ENCODE data around the gene LAMA1. TPM values are rescaled to one million over a fixed set of nuclear protein-coding genes. Genes with fewer than 3 reads are reported as not detected.

LAMA1 gene
- total RNA-seq, 1 experiment from 2014 or later, result not detected

- no peaks in the 10 kb centered on the region for H4K20me1 ChIP-seq (ENCODE audit: insufficient read depth)
- H3K4me3 ChIP-seq, result no peak overlapping the region
- TF ChIP-seq CTCF (conservative IDR thresholded peaks at IDR 0.05), result no peak
- no peak for TF ChIP-seq EZH2 (IDR thresholded peaks at IDR 0.05; ENCODE audit: low read depth)
- no peaks in the 10 kb centered on the region for H3K4me1 ChIP-seq (replicated peaks; ENCODE audit: insufficient read depth)
- ChIA-PET POLR2A (ENCODE audit: unreplicated experiment) (no interaction called here), CTCF (no interaction called here)
- H3K4me2 ChIP-seq, result no peak overlapping the region
- H3K9me2 ChIP-seq (ENCODE audit: insufficient read depth), result no peaks in the 10 kb centered on the region
- peaks cover 76% of the 10 kb centered on the region for H3K27me3 ChIP-seq (ENCODE audit: insufficient read depth, low read depth)
- no peaks in the 10 kb centered on the region for H3K9me3 ChIP-seq (ENCODE audit: insufficient read depth, low read depth)
- intact Hi-C loops (cut with micrococcal nuclease; ENCODE audit: unreplicated experiment), result no loop called here
- H2AFZ ChIP-seq, result no peak overlapping the region
- H3K27ac ChIP-seq, result no peak overlapping the region
- H3F3A ChIP-seq (ENCODE audit: insufficient read depth, low read depth), result no peaks in the 10 kb centered on the region
- no peaks in the 10 kb centered on the region for H3K36me3 ChIP-seq (ENCODE audit: low read depth)
- H3K79me2 ChIP-seq (ENCODE audit: low read depth), result no peaks in the 10 kb centered on the region
- no peak for DNase-seq
- no TSS peak for BruUV-seq (replicated peaks)
Measured at GRCh38 chr18:6994771-6995430, 122.7 kb downstream of the LAMA1 start.

GRCh38 chr18:6994056-6994770 lies 123.4 kb downstream of the LAMA1 start:
- H3K4me1 ChIP-seq (replicated peaks; ENCODE audit: insufficient read depth), result no peaks in the 10 kb centered on the region
- peaks cover 76% of the 10 kb centered on the region for H3K27me3 ChIP-seq (ENCODE audit: insufficient read depth, low read depth)
- no peak overlapping the region for H2AFZ ChIP-seq
- no peak for TF ChIP-seq CTCF (conservative IDR thresholded peaks at IDR 0.05)
- no peak for TF ChIP-seq EZH2 (IDR thresholded peaks at IDR 0.05; ENCODE audit: low read depth)
- no peaks in the 10 kb centered on the region for H3K9me2 ChIP-seq (ENCODE audit: insufficient read depth)
- no peak overlapping the region for H3K27ac ChIP-seq
- no peak for DNase-seq
- H3K36me3 ChIP-seq (ENCODE audit: low read depth), result no peaks in the 10 kb centered on the region
- ChIA-PET POLR2A (ENCODE audit: unreplicated experiment) (no interaction called here), CTCF (no interaction called here)
- no peak overlapping the region for H3K4me2 ChIP-seq
- no peak overlapping the region for H3K4me3 ChIP-seq
- no TSS peak for BruUV-seq (replicated peaks)
- intact Hi-C loops (cut with micrococcal nuclease; ENCODE audit: unreplicated experiment), result no loop called here
- no peaks in the 10 kb centered on the region for H3F3A ChIP-seq (ENCODE audit: insufficient read depth, low read depth)
- H3K79me2 ChIP-seq (ENCODE audit: low read depth), result no peaks in the 10 kb centered on the region
- H3K9me3 ChIP-seq (ENCODE audit: insufficient read depth, low read depth), result no peaks in the 10 kb centered on the region
- H4K20me1 ChIP-seq (ENCODE audit: insufficient read depth), result no peaks in the 10 kb centered on the region

GRCh38 chr18:6992761-6993160 lies 124.8 kb downstream of the LAMA1 start:
- Histone ChIP-seq H3K4me3 (no peak overlapping the region), H3K4me1 (replicated peaks; ENCODE audit: insufficient read depth) (no peaks in the 10 kb centered on the region), H3K36me3 (ENCODE audit: low read depth) (no peaks in the 10 kb centered on the region), H3K4me2 (no peak overlapping the region), H3K27ac (no peak overlapping the region), H2AFZ (no peak overlapping the region), H3F3A (ENCODE audit: insufficient read depth, low read depth) (no peaks in the 10 kb centered on the region), H3K9me3 (ENCODE audit: insufficient read depth, low read depth) (no peaks in the 10 kb centered on the region), H3K9me2 (ENCODE audit: insufficient read depth) (no peaks in the 10 kb centered on the region), H4K20me1 (ENCODE audit: insufficient read depth) (no peaks in the 10 kb centered on the region), H3K27me3 (ENCODE audit: insufficient read depth, low read depth) (peaks cover 76% of the 10 kb centered on the region), H3K79me2 (ENCODE audit: low read depth) (no peaks in the 10 kb centered on the region)
- intact Hi-C loops (cut with micrococcal nuclease; ENCODE audit: unreplicated experiment), result no loop called here
- no peak for TF ChIP-seq EZH2 (IDR thresholded peaks at IDR 0.05; ENCODE audit: low read depth)
- TF ChIP-seq CTCF (conservative IDR thresholded peaks at IDR 0.05), result no peak
- POLR2A ChIA-PET (ENCODE audit: unreplicated experiment), result no interaction called here
- BruUV-seq (replicated peaks), result no TSS peak
- no peak for DNase-seq
- CTCF ChIA-PET, result no interaction called here
